Measurements from ENCODE around the gene GRID2.

DNA sequence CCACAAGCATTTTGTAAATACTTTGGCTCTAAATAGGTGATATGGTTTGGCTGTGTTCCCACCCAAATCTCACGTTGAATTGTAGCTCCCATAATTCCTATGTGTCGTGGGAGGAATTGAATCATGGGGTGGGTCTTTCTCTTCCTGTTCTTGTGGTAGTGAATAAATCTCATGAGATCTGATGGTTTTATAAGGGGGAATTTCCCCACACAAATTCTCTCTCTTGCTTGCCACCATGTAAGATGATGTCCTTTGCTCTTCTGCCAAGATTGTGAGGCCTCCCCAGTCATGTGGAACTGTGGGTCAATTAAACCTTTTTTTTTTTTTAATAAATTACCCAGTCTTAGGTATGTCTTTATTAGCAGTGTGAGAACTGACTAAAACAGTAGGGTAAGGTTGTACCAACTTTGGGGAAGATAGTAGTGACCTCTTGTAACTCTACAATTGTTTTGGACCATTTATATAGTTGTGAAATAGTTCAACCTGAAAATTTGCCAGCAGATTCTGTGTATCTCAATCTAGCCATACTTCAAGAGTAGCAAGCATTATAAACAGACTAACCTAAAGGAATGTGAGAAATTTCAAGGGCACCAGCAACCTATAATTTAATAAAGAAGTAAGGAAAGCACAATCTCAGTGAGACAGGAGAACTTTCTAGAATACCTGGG is 727.8 kb downstream of the GRID2 start:
- TF ChIP-seq, protein P1, sequence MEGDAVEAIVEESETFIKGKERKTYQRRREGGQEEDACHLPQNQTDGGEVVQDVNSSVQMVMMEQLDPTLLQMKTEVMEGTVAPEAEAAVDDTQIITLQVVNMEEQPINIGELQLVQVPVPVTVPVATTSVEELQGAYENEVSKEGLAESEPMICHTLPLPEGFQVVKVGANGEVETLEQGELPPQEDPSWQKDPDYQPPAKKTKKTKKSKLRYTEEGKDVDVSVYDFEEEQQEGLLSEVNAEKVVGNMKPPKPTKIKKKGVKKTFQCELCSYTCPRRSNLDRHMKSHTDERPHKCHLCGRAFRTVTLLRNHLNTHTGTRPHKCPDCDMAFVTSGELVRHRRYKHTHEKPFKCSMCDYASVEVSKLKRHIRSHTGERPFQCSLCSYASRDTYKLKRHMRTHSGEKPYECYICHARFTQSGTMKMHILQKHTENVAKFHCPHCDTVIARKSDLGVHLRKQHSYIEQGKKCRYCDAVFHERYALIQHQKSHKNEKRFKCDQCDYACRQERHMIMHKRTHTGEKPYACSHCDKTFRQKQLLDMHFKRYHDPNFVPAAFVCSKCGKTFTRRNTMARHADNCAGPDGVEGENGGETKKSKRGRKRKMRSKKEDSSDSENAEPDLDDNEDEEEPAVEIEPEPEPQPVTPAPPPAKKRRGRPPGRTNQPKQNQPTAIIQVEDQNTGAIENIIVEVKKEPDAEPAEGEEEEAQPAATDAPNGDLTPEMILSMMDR (conservative IDR thresholded peaks at IDR 0.05; ENCODE audit: low read depth, low read length) = no peak
- TF ChIP-seq EZH2 (IDR thresholded peaks at IDR 0.05; ENCODE audit: low read length, unreplicated experiment) = no peak
